Measurements from ENCODE around the gene LGALSL. TPM values are rescaled to one million over a fixed set of nuclear protein-coding genes. Genes with fewer than 3 reads are reported as not detected.

The LGALSL gene
- 10 to 100 TPM in 3 of 4 donors, 1 to 10 TPM in 1; 6.0 to 28.6 (median 25.3) TPM for polyA plus RNA-seq
- long read RNA-seq, donor 1 = 0 reads
- long read RNA-seq, donor 2, partial matches to known transcripts = 0 of 4 reads
- long read RNA-seq, donor 2, other reads (novel, unspliced or antisense) = 0 of 4 reads
- long read RNA-seq, donor 3, partial matches to known transcripts = 0 of 4 reads
- long read RNA-seq, donor 3, other reads (novel, unspliced or antisense) = 0 of 4 reads
- long read RNA-seq, donor 4 = 0 reads
- long read RNA-seq, donor 5, partial matches to known transcripts = 0 of 2 reads
- long read RNA-seq, donor 5, other reads (novel, unspliced or antisense) = 0 of 2 reads
- long read RNA-seq, donor 6, transcript LGALSL-201 (5 exons, 3,926 nt) = major isoform, 12 of 12 reads
- long read RNA-seq, donor 6, partial matches to known transcripts = 0 of 12 reads
- long read RNA-seq, donor 6, other reads (novel, unspliced or antisense) = 0 of 12 reads
- long read RNA-seq, donor 7 = 0 reads
- long read RNA-seq, donor 8 = 0 reads
- long read RNA-seq, donor 9, partial matches to known transcripts = 0 of 2 reads
- long read RNA-seq, donor 9, other reads (novel, unspliced or antisense) = 0 of 2 reads
- long read RNA-seq, donor 10, transcript LGALSL-201 (5 exons, 3,926 nt) = major isoform, 10 of 11 reads
- long read RNA-seq, donor 10, partial matches to known transcripts = 0 of 11 reads
- long read RNA-seq, donor 10, other reads (novel, unspliced or antisense) = 0 of 11 reads

DNA sequence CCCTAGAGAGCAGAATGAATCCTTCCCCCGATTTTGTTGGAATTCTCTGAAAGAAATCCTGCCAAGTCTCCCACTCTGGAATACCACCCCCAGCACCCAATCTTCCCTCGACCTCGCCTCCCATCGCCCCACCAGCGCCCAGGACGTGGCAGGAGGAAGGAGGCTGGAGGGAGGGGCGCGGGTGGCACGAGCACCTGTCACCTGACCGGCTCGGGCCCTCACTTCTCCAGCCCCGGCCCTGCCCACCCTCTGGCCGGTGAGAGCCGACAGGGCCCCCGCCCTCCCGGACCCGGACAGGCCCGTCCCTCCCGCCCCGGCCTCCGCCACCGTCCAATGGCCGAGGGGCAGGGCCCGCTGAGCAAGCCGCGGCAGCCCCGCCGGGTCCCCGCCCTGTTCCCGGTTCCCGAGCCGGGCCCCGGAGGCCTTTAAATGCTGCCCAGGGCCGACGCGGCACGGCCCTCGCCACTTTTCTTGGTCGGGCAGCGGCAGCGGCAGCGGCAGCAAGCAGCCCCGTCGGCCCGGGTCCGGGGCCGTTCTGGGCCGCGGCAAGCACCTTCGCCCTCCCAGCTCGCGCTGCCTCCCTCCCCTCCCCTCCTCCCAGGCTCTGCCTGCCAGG lies at the start of gene LGALSL:
Gene LGALSL, plus strand, starts transcription at position 393 of the 616 bp plus-strand sequence. CDS start 384 bp downstream, outside the sequence.
- H3K27me3 ChIP-seq (ENCODE audit: control insufficient read depth in 3 of 3, insufficient read depth in 3 of 3, low read length in 3 of 3) = no peaks in the 10 kb centered on the region
- H3K9me3 ChIP-seq (ENCODE audit: control insufficient read depth in 2 of 2, insufficient read depth in 1 of 2, low read depth in 1 of 2, low read length in 1 of 2) = no peaks in the 10 kb centered on the region
- peaks cover 0 to 8% (median 4%) of the 10 kb centered on the region in 3 donors for H3K36me3 ChIP-seq (ENCODE audit: control insufficient read depth in 3 of 3, insufficient read depth in 2 of 3, low read depth in 1 of 3, low read length in 3 of 3)
- no peak for FAIRE-seq
- 0 to 1% (median 0%) methylated on average over 16 to 52 of the region's 52 CpGs for WGBS, 3 donors
- peak; percentile 87 to 92 for DNase-seq
- H3K27ac ChIP-seq (ENCODE audit: low read depth in 1 of 3, low read length in 2 of 3) = peak within 1 kb of the TSS; percentile 97 to 99 (median 97)
- H3K4me1 ChIP-seq (ENCODE audit: control insufficient read depth in 3 of 3, insufficient read depth in 2 of 3, low read depth in 1 of 3, low read length in 2 of 3) = peaks cover 0 to 25% (median 0%) of the 10 kb centered on the region in 3 donors
- peak within 1 kb of the TSS; percentile 63 to 92 (median 74) for H3K4me3 ChIP-seq (ENCODE audit: low read depth in 1 of 3, low read length in 3 of 3)

- Histone ChIP-seq H3K4me1 (ENCODE audit: control insufficient read depth in 3 of 3, insufficient read depth in 2 of 3, low read depth in 1 of 3, low read length in 2 of 3) (peaks cover 15 to 65% (median 37%) of the 10 kb centered on the region in 3 donors), H3K36me3 (ENCODE audit: control insufficient read depth in 3 of 3, insufficient read depth in 2 of 3, low read depth in 1 of 3, low read length in 3 of 3) (peaks cover 0 to 3% (median 0%) of the 10 kb centered on the region in 3 donors), H3K27ac (ENCODE audit: low read depth in 1 of 3, low read length in 2 of 3) (peak overlapping the region; percentile 69 to 96 (median 93)), H3K9me3 (ENCODE audit: control insufficient read depth in 2 of 2, insufficient read depth in 1 of 2, low read depth in 1 of 2, low read length in 1 of 2) (no peaks in the 10 kb centered on the region), H3K27me3 (ENCODE audit: control insufficient read depth in 3 of 3, insufficient read depth in 3 of 3, low read length in 3 of 3) (no peaks in the 10 kb centered on the region), H3K4me3 (ENCODE audit: low read depth in 1 of 3, low read length in 3 of 3) (no peak overlapping the region)
- FAIRE-seq (no peak), DNase-seq (peak; percentile 90 to 92)
- 12 to 36% (median 33%) methylated on average over 9 of the region's 9 CpGs for WGBS, 3 donors
Measured at GRCh38 chr2:64404743-64405142, 49.2 kb upstream of the LGALSL start.

DNA sequence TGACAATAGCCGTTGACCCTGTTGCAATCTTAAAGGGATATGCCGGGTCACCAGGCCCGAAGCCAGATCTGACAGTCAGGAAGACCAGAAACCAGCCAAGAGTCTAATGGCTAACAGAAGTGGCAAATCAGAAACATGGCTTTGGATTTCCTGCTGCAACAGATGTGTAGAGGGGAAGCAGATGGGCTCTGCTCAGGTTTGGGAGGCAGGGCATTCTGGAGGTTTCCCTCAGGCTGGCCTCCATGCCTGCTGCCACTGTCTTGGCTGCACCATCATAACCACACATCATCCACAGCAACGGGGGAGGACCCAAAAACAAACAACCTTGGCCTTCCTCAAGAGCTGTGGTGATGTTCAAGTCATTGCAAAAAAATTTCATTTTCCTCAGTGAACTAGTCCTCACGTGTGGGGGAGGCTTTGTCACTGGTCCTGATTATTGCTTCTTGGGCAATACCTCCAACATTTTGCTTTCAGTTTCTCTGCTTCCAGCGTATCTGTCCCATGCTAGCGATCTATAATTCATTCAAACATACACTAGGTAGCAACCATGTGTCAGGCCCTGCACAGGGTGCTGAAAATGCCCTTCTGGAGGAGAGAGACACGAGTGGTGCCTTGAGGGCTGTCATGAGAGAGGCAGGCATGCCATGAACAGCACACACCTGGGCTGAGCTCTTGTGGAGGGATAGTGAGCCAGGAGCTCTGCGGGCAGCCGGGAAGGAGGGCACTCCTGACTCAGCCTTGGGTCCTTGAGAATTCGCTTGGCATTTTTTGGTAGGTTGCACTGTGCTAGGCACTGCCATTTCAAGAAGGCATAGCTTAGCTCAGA lies 48.2 kb upstream of the LGALSL start:
- Histone ChIP-seq H3K4me1 (ENCODE audit: control insufficient read depth in 3 of 3, insufficient read depth in 2 of 3, low read depth in 1 of 3, low read length in 2 of 3) (peaks cover 14 to 60% (median 36%) of the 10 kb centered on the region in 3 donors), H3K27ac (ENCODE audit: low read depth in 1 of 3, low read length in 2 of 3) (peak overlapping the region; percentile 69 to 96 (median 93))
- peak; percentile 87 to 88 for DNase-seq

DNA sequence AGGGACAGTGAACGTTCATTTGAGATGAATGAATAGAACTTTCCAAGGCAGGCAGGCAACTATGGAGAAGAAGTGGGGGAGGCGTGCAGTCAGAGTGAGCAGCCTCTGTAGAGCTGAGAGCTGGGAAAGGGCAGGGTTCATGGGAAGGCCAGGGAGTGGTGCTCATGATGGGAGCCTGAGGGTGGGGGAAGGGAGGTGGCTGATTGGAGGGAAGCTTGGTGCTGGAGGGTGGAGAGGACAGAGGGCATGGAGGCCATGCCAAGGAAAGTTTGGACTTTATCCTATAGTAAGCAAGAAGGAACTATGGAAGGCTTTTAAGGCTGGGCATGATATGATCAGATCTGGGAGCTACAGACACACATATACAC lies 47.6 kb upstream of the LGALSL start:
- no peaks in the 10 kb centered on the region for H3K9me3 ChIP-seq (ENCODE audit: control insufficient read depth in 2 of 2, insufficient read depth in 1 of 2, low read depth in 1 of 2, low read length in 1 of 2)
- peak overlapping the region in 1 of 3 donors; percentile 22 for H3K4me3 ChIP-seq (ENCODE audit: low read depth in 1 of 3, low read length in 3 of 3)
- peaks cover 0 to 3% (median 0%) of the 10 kb centered on the region in 3 donors for H3K36me3 ChIP-seq (ENCODE audit: control insufficient read depth in 3 of 3, insufficient read depth in 2 of 3, low read depth in 1 of 3, low read length in 3 of 3)
- 31 to 49% (median 31%) methylated on average over 2 of the region's 2 CpGs for WGBS, 3 donors
- FAIRE-seq = no peak
- H3K27me3 ChIP-seq (ENCODE audit: control insufficient read depth in 3 of 3, insufficient read depth in 3 of 3, low read length in 3 of 3) = no peaks in the 10 kb centered on the region
- peaks cover 8 to 54% (median 30%) of the 10 kb centered on the region in 3 donors for H3K4me1 ChIP-seq (ENCODE audit: control insufficient read depth in 3 of 3, insufficient read depth in 2 of 3, low read depth in 1 of 3, low read length in 2 of 3)
- peak overlapping the region; percentile 69 to 96 (median 93) for H3K27ac ChIP-seq (ENCODE audit: low read depth in 1 of 3, low read length in 2 of 3)
- peak; percentile 96 to 99 for DNase-seq

More for the DNA sequence above, 48.2 kb upstream of the LGALSL start:
- Histone ChIP-seq H3K27me3 (ENCODE audit: control insufficient read depth in 3 of 3, insufficient read depth in 3 of 3, low read length in 3 of 3) (no peaks in the 10 kb centered on the region), H3K4me3 (ENCODE audit: low read depth in 1 of 3, low read length in 3 of 3) (peak overlapping the region in 2 of 3 donors; percentile 14 to 22), H3K9me3 (ENCODE audit: control insufficient read depth in 2 of 2, insufficient read depth in 1 of 2, low read depth in 1 of 2, low read length in 1 of 2) (no peaks in the 10 kb centered on the region), H3K36me3 (ENCODE audit: control insufficient read depth in 3 of 3, insufficient read depth in 2 of 3, low read depth in 1 of 3, low read length in 3 of 3) (peaks cover 0 to 3% (median 0%) of the 10 kb centered on the region in 3 donors)
- no peak for FAIRE-seq
- 17 to 50% (median 34%) methylated on average over 11 of the region's 11 CpGs for WGBS, 3 donors

DNA sequence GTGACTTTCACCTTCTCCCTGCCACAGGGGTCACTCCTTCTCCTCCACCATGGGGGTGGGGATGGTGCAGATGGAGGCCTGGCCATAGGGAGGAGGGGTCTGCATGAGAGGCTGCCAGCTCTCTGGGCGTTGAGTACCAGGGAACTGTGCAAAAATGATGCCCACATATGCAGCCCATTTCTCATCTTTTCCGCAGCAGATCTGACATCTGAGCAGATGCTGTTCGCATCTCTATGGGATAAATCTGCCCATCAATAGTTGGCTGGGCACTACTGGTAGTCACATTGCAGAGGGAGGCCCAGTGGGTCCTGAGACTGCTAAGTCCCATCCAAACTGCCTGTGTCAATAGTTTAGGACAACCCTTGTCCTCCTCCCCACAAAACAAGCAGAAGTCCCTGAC lies 45.9 kb upstream of the LGALSL start:
- DNase-seq = no peak
- no peaks in the 10 kb centered on the region for H3K27me3 ChIP-seq (ENCODE audit: control insufficient read depth in 3 of 3, insufficient read depth in 3 of 3, low read length in 3 of 3)
- no peak for FAIRE-seq
- WGBS, 3 donors = 93 to 95% (median 95%) methylated on average over 3 of the region's 3 CpGs
- no peak overlapping the region for H3K27ac ChIP-seq (ENCODE audit: low read depth in 1 of 3, low read length in 2 of 3)
- H3K9me3 ChIP-seq (ENCODE audit: control insufficient read depth in 2 of 2, insufficient read depth in 1 of 2, low read depth in 1 of 2, low read length in 1 of 2) = no peaks in the 10 kb centered on the region
- peaks cover 0 to 3% (median 0%) of the 10 kb centered on the region in 3 donors for H3K36me3 ChIP-seq (ENCODE audit: control insufficient read depth in 3 of 3, insufficient read depth in 2 of 3, low read depth in 1 of 3, low read length in 3 of 3)
- H3K4me1 ChIP-seq (ENCODE audit: control insufficient read depth in 3 of 3, insufficient read depth in 2 of 3, low read depth in 1 of 3, low read length in 2 of 3) = peaks cover 7 to 42% (median 24%) of the 10 kb centered on the region in 3 donors
- H3K4me3 ChIP-seq (ENCODE audit: low read depth in 1 of 3, low read length in 3 of 3) = no peak overlapping the region

DNA sequence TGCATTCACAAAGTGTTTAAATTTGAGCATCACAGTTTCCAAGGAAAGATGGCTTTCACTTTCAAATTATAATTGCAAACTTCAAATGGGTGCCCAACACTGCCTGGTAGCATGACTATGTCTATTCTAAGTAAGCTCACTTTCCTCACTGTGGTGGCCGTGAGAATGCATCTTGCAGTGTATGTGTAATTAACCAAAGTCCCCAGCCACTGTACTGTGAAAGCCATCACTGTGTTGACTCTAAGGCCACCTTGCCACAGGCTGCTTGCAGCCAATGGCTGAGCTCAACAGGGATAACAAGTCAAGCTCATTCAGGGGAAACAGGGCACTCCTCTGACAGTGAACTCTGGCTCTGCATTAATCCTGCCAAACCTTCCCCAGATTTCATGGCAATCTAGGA lies 43.3 kb upstream of the LGALSL start:
- FAIRE-seq (no peak), DNase-seq (no peak)
- H3K27ac ChIP-seq (ENCODE audit: low read depth in 1 of 3, low read length in 2 of 3) = no peak overlapping the region
- no peaks in the 10 kb centered on the region for H3K9me3 ChIP-seq (ENCODE audit: control insufficient read depth in 2 of 2, insufficient read depth in 1 of 2, low read depth in 1 of 2, low read length in 1 of 2)
- no peaks in the 10 kb centered on the region for H3K27me3 ChIP-seq (ENCODE audit: control insufficient read depth in 3 of 3, insufficient read depth in 3 of 3, low read length in 3 of 3)
- no peaks in the 10 kb centered on the region for H3K36me3 ChIP-seq (ENCODE audit: control insufficient read depth in 3 of 3, insufficient read depth in 2 of 3, low read depth in 1 of 3, low read length in 3 of 3)
- no peak overlapping the region for H3K4me3 ChIP-seq (ENCODE audit: low read depth in 1 of 3, low read length in 3 of 3)
- H3K4me1 ChIP-seq (ENCODE audit: control insufficient read depth in 3 of 3, insufficient read depth in 2 of 3, low read depth in 1 of 3, low read length in 2 of 3) = peaks cover 0 to 24% (median 0%) of the 10 kb centered on the region in 3 donors
- 45 to 54% (median 47%) methylated on average over 1 of the region's 1 CpG for WGBS, 3 donors

GRCh38 chr2:64412671-64413070 lies 41.3 kb upstream of the LGALSL start:
- peaks cover 0 to 8% (median 0%) of the 10 kb centered on the region in 3 donors for H3K4me1 ChIP-seq (ENCODE audit: control insufficient read depth in 3 of 3, insufficient read depth in 2 of 3, low read depth in 1 of 3, low read length in 2 of 3)
- no peaks in the 10 kb centered on the region for H3K9me3 ChIP-seq (ENCODE audit: control insufficient read depth in 2 of 2, insufficient read depth in 1 of 2, low read depth in 1 of 2, low read length in 1 of 2)
- no peaks in the 10 kb centered on the region for H3K36me3 ChIP-seq (ENCODE audit: control insufficient read depth in 3 of 3, insufficient read depth in 2 of 3, low read depth in 1 of 3, low read length in 3 of 3)
- WGBS, 3 donors = 90 to 98% (median 91%) methylated on average over 4 of the region's 4 CpGs
- H3K27ac ChIP-seq (ENCODE audit: low read depth in 1 of 3, low read length in 2 of 3) = no peak overlapping the region
- H3K4me3 ChIP-seq (ENCODE audit: low read depth in 1 of 3, low read length in 3 of 3) = no peak overlapping the region
- no peaks in the 10 kb centered on the region for H3K27me3 ChIP-seq (ENCODE audit: control insufficient read depth in 3 of 3, insufficient read depth in 3 of 3, low read length in 3 of 3)
- FAIRE-seq = no peak
- DNase-seq = no peak
